Activated CD4-positive, alpha-beta T cell treated with anti-CD3 and anti-CD28 coated beads for 36 hours (primary cell): Measurements from ENCODE around the gene RBM47. TPM values are rescaled to one million over a fixed set of nuclear protein-coding genes. Genes with fewer than 3 reads are reported as not detected.
"Not testable (repeated sequence)": the region's sequence is repeated elsewhere in the genome, so short reads cannot be mapped to it uniquely, and the experiment has no call there.

Experiments used
- ATAC-seq: fragments of 200-7000 bp; cut with Tn5 transposase; one replicate; pipeline ENCODE4 v1.10.0; 2021; ENCODE audit warnings: mild to moderate bottlenecking, moderate library complexity
- CTCF ChIA-PET: fragments of 350-600 bp; sonication (Branson Sonifier 250); formaldehyde crosslinking; loops from one replicate; lab custom pipeline; 2021; ENCODE audit warnings: antibody characterized with exemption; lab: Charles Lee
- POLR2A ChIA-PET: fragments of 350-600 bp; sonication (Branson Sonifier 250); formaldehyde crosslinking; loops from one replicate; lab custom pipeline; 2021; ENCODE audit warnings: antibody characterized with exemption, inconsistent platforms; lab: Charles Lee
- DNase-seq: peaks from one replicate; pipeline ENCODE4 v3.0.0-alpha.2; 2020
- H3K27ac Mint-ChIP-seq: one replicate; pipeline ENCODE4 v1.8.0; 2021; ENCODE audit warnings: mixed read lengths
- H3K27me3 Mint-ChIP-seq: one replicate; pipeline ENCODE4 v1.8.0; 2021; ENCODE audit warnings: mixed read lengths
- H3K36me3 Mint-ChIP-seq: one replicate; pipeline ENCODE4 v1.8.0; 2021; ENCODE audit warnings: low read depth, mixed read lengths
- H3K4me1 Mint-ChIP-seq: one replicate; pipeline ENCODE4 v1.8.0; 2021; ENCODE audit warnings: mixed read lengths
- H3K4me3 Mint-ChIP-seq: one replicate; pipeline ENCODE4 v1.8.0; 2021; ENCODE audit warnings: mild to moderate bottlenecking, moderate library complexity, mixed read lengths
- H3K9me3 Mint-ChIP-seq: one replicate; pipeline ENCODE4 v1.8.0; 2021; ENCODE audit warnings: low read depth, mixed read lengths
- intact Hi-C, 2 experiments: fragments of 100-400 bp; cut with DNase I in 1 of 2; cut with micrococcal nuclease in 1 of 2; formaldehyde crosslinking; loops; one replicate each; pipeline versions ENCODE4 v1.14.2 to v1.15.1; 2022 to 2024; cut with DNase I, micrococcal nuclease
- total RNA-seq, 2 experiments: library from RNA; stranded (reverse); gene quantifications; one replicate each; pipeline ENCODE4 v1.2.3, GENCODE V29; 2021

The RBM47 gene
- total RNA-seq, 2 experiments from 2014 or later: 3.2 to 4.4 TPM

DNA sequence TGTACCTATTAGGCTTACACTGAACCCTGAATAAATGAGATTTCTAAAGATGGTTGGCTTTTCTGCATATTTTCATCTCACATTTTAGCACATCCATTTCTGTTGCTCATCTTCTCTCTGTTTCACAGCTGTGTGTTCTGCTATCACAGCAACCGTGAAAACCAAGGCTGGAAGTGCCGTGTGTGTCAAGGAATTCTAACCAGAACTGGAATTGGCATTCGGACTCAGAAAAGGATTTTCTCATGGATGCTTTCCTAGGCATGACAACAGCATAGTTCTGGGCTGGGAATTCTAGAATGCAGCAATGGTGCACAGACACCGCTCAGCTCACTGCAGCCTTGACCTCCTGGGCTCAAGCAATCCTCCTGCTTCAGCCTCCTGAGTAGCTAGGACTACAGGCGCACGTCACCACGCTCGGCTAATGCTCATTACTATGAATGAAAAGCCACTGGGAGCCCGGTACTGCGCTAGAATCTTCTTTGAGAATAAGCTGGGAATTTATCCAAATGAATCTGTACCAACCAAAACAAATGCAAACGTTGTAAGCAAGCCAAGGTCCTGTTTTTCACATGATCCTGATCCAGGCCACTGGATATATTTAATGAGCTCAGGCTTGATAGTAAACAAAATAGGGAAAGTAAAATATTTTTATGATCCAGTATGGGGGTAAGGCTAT, 105.2 kb downstream of the RBM47 start:
- no peak overlapping the region for H3K27ac Mint-ChIP-seq
- intact Hi-C loops: no loop called here
- H3K27me3 Mint-ChIP-seq: no peaks in the 10 kb centered on the region
- no peaks in the 10 kb centered on the region for H3K4me1 Mint-ChIP-seq
- POLR2A ChIA-PET: no interaction called here
- ATAC-seq: no peak
- CTCF ChIA-PET: interaction anchor here (0.6 to 0.8 kb wide), 4 partner anchors 11 to 415 kb away, joined by 3 read pairs; no protein-coding TSS in a partner anchor
- DNase-seq: no peak
- H3K9me3 Mint-ChIP-seq: no peaks in the 10 kb centered on the region
- no peak overlapping the region for H3K4me3 Mint-ChIP-seq
- H3K36me3 Mint-ChIP-seq: no peaks in the 10 kb centered on the region

DNA sequence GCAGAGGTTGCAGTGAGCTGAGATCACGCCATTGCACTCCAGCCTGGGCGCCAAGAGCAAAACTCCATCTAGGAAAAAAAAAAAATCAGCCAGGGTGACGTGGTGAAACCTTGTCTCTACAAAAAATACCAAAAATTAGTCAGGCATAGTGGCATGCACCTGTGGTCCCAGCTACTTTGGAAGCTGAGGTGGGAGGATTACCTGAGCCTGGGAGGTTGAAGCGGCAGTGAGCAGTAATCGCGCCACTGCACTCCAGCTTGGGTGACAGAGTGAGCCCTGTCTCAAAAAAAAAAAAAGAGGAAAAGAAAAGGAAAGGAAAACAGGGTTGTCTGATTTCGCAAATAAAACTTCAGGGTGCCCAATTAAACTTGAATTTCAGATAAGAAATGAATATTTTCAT, 106.1 kb downstream of the RBM47 start:
- Mint-ChIP-seq H3K4me3 (no peak overlapping the region), H3K27ac (no peak overlapping the region), H3K9me3 (no peaks in the 10 kb centered on the region), H3K4me1 (no peaks in the 10 kb centered on the region), H3K27me3 (no peaks in the 10 kb centered on the region), H3K36me3 (no peaks in the 10 kb centered on the region)
- ATAC-seq (no peak), DNase-seq (no peak)
- intact Hi-C loops: no loop called here
- CTCF ChIA-PET: interaction anchor here (0.8 kb wide), 1 partner anchor 310 kb away, joined by 3 read pairs; no protein-coding TSS in a partner anchor
- POLR2A ChIA-PET: no interaction called here

DNA sequence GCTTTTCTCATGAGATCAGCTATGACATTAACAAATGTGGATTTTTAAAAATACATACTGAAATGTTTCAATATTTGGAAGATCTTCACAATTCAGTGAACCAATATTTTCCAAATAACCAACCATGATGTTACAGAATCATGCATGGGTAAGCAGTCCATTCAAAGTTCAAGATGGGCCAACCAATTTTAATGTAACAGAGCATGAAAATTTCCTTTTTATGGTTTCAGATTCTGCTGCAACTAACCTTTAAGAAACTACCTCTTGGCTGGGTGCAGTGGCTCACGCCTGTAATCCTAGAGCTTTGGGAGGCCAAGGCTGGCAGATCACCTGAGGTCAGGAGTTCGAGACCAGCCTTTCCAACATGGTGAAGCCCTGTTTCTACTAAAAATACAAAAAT, 107.7 kb downstream of the RBM47 start:
- ChIA-PET CTCF (interaction anchor here (0.8 kb wide), 1 partner anchor 56 kb away, joined by 3 read pairs; no protein-coding TSS in a partner anchor), POLR2A (no interaction called here)
- Mint-ChIP-seq H3K27me3 (no peaks in the 10 kb centered on the region), H3K4me3 (no peak overlapping the region), H3K4me1 (no peaks in the 10 kb centered on the region), H3K9me3 (no peaks in the 10 kb centered on the region), H3K36me3 (no peaks in the 10 kb centered on the region), H3K27ac (no peak overlapping the region)
- intact Hi-C loops: no loop called here
- ATAC-seq (no peak), DNase-seq (no peak)

DNA sequence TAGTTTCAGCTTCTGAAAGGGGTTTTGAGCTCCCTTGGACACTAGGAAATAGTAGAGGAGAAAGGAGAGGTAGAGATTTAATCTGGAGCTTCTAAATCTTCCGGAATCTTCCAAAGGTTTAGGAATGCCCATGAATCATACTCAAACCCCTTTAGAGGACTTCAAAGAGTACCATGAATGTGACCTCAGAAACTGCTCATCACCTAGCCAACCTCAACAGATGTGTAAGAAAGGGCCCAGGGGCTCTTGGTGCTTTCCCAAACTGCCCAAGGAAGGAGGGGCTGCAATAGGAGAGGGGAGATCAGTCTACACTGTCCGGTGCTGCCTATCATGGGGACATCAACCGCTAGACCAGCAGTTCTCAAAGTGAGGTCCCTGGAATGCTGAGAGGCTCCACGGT, 109.1 kb downstream of the RBM47 start:
- ATAC-seq (no peak), DNase-seq (no peak)
- CTCF ChIA-PET: interaction anchor here (0.5 kb wide), 1 partner anchor 15 kb away, joined by 4 read pairs; no protein-coding TSS in a partner anchor
- Mint-ChIP-seq H3K9me3 (no peaks in the 10 kb centered on the region), H3K27me3 (no peaks in the 10 kb centered on the region), H3K4me1 (peaks cover 5% of the 10 kb centered on the region), H3K36me3 (no peaks in the 10 kb centered on the region), H3K4me3 (no peak overlapping the region), H3K27ac (no peak overlapping the region)
- POLR2A ChIA-PET: no interaction called here
- intact Hi-C loops: no loop called here

DNA sequence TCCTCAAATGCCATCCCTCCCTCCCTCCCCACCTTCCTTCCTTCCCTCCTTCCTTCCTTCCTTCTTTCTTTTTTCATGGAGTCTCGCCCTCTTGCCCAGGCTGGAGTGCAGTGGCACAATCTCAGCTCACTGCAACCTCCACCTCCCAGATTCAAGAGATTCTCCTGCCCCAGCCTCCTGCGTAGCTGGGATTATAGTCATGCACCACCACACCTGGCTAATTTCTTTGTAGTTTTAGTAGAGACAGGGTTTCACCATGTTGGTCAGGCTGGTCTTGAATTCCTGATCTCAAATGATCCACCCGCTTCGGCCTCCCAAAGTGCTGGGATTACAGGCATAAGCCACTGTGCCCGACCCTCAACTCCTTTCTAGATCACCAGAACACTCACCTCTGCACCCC, 112.6 kb downstream of the RBM47 start:
- POLR2A ChIA-PET, H3K4me3 Mint-ChIP-seq, H3K27ac Mint-ChIP-seq: not testable (repeated sequence)

DNA sequence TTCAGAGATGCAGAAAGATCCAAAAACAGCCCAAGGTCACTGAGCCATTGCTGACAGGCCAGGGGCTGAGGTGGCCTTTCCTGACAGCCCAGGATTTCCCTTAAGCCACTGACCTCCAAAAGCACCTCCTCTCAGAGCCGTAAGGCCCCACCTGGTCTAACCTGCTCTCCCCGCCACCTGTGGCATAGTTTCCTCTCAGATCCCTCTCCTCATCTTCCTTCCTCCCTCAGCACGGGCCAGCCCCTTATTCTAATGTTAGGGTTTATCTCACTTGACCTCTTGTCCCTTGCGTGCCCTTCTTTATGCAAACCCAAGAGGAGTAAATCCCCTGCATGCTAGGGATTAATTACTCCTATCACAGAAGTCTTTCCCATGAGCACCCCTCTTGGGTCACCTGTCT, 113.0 kb downstream of the RBM47 start:
- Mint-ChIP-seq H3K27me3 (peaks cover 2% of the 10 kb centered on the region), H3K9me3 (no peaks in the 10 kb centered on the region), H3K4me1 (peaks cover 16% of the 10 kb centered on the region), H3K36me3 (no peaks in the 10 kb centered on the region), H3K27ac (no peak overlapping the region), H3K4me3 (no peak overlapping the region)
- POLR2A ChIA-PET: no interaction called here
- intact Hi-C loops: no loop called here
- CTCF ChIA-PET: no interaction called here
- no peak for ATAC-seq
- DNase-seq: no peak

More for the DNA sequence above, 112.6 kb downstream of the RBM47 start:
- DNase-seq, intact Hi-C loops, H3K9me3 Mint-ChIP-seq, H3K36me3 Mint-ChIP-seq, CTCF ChIA-PET, ATAC-seq, H3K27me3 Mint-ChIP-seq: not testable (repeated sequence)
- H3K4me1 Mint-ChIP-seq: peaks cover 16% of the 10 kb centered on the region

DNA sequence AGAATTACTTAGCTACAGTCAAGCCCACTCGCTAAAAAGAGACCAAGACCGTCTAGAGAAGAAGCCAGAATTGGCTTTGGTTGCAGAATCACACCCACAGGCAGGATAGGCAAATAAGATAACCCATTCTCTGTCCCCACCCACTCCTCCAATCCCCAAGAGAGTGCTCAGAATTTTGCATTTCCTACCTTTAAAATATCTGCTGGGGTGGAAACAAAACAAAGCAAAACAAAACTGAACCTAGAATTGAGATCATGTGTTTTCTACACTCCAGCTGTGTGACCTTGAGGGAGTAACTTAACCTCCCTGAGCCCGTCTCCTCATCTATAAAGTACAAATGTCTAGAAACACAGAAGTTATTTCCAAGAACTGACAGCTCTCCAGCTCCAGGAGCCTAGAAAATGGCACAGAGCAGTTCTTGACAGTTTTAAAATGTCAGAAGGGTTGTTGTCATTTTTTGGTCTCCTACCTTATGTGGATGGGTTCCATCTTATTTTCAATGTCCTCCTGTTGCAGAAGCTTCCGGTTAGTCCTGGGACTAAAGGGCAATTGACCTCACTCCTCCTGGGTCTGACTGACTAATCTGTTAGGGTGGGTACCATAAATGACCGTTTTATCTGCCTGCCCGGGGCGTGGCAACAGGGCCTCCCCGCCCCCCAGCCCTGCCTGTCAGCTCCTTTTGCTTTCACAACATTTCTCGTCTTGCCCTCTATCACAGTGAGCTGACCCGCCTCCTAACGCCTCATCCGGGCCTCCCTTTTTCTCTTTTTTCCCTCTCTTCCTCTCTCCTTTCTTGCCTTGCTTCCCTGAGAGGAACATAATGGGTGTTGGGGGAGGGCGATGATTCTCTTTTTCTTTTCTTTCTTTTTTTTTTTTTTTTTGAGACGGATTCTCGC, 114.0 kb downstream of the RBM47 start:
- ChIA-PET CTCF (no interaction called here), POLR2A (no interaction called here)
- Mint-ChIP-seq H3K27ac (no peak overlapping the region), H3K4me3 (no peak overlapping the region), H3K4me1 (peaks cover 16% of the 10 kb centered on the region), H3K27me3 (peaks cover 2% of the 10 kb centered on the region), H3K9me3 (no peaks in the 10 kb centered on the region), H3K36me3 (no peaks in the 10 kb centered on the region)
- peak; percentile 87 for ATAC-seq
- intact Hi-C loops: no loop called here
- DNase-seq: peak; percentile 28

DNA sequence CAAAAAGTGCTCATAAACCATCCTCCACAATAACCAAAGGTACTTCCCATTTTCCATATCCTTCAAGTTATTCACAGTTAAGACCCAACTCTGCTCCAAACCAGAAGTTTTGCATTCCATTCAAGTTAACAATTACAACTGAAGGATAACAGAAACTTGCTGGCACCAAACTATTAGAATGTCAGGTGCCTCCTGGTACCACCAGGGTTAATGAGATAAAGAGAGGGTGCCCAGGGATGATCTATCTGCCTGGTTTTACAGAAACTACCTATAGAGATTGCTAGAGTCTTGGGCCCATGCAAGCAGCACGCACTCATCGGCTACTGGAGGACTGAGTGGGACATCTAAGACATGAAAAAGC, 114.6 kb downstream of the RBM47 start:
- Mint-ChIP-seq H3K4me3 (no peak overlapping the region), H3K9me3 (no peaks in the 10 kb centered on the region), H3K4me1 (peaks cover 16% of the 10 kb centered on the region), H3K36me3 (no peaks in the 10 kb centered on the region), H3K27me3 (peaks cover 2% of the 10 kb centered on the region), H3K27ac (no peak overlapping the region)
- intact Hi-C loops: no loop called here
- ATAC-seq (no peak), DNase-seq (no peak)
- ChIA-PET POLR2A (no interaction called here), CTCF (no interaction called here)

DNA sequence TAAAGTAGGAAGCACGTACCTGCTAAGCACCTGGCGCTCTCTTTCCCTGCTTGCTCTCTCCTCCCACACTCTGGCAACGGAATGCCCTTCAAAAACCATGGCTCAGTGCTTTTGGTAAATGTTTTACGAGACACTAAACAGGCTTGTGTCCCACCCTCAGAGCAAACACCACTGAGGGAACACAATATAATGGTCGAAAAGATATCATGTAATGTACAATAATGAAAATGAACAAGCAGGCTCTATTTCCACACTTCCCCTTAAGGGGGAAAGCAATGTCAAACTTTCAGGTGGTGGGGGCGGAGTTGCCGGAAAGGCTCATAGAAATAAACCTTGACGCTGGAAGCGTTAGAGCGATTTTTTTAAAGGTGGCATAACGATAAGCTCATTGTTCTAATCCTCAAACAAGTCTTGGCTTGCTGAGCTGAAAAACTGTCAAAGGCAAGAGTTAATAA, 115.1 kb downstream of the RBM47 start:
- intact Hi-C loops: no loop called here
- no peak for DNase-seq
- H3K36me3 Mint-ChIP-seq: no peaks in the 10 kb centered on the region
- H3K27ac Mint-ChIP-seq: no peak overlapping the region
- no peak for ATAC-seq
- no peak overlapping the region for H3K4me3 Mint-ChIP-seq
- ChIA-PET CTCF (no interaction called here), POLR2A (no interaction called here)
- no peaks in the 10 kb centered on the region for H3K9me3 Mint-ChIP-seq
- peaks cover 2% of the 10 kb centered on the region for H3K27me3 Mint-ChIP-seq
- peaks cover 16% of the 10 kb centered on the region for H3K4me1 Mint-ChIP-seq

DNA sequence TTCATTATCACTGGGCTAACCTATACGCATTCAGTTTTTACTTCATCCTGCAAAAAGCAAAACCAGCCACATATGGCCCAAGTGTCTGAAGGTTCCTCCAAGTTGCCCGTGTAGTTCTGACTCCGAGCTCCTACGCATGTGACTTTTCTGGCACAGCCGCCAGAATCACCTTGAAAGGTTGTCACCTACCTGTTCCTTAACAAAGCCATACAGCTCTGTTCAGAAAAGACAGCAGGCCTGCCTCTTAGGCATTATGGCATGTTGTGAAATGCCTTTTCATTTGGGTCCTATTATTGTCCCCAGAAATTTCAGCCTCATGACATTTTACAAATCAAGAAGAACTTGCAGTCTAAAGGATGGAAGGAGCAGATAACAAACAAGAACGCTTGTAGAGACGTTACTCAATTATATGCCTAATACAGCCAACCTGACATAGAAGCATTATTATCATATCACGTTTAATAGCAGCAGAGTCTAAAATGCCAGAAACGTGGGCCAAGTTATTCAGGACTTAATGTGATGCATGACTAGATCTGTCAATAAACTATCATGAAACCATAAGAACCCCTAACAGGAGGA, 118.5 kb downstream of the RBM47 start:
- intact Hi-C loops: no loop called here
- no peak overlapping the region for H3K27ac Mint-ChIP-seq
- H3K27me3 Mint-ChIP-seq: peaks cover 2% of the 10 kb centered on the region
- ChIA-PET POLR2A (no interaction called here), CTCF (interaction anchor here (1.0 kb wide), 1 partner anchor 386 kb away, joined by 3 read pairs; no protein-coding TSS in a partner anchor)
- H3K4me3 Mint-ChIP-seq: no peak overlapping the region
- no peaks in the 10 kb centered on the region for H3K36me3 Mint-ChIP-seq
- ATAC-seq (no peak), DNase-seq (no peak)
- no peaks in the 10 kb centered on the region for H3K9me3 Mint-ChIP-seq
- peaks cover 16% of the 10 kb centered on the region for H3K4me1 Mint-ChIP-seq

DNA sequence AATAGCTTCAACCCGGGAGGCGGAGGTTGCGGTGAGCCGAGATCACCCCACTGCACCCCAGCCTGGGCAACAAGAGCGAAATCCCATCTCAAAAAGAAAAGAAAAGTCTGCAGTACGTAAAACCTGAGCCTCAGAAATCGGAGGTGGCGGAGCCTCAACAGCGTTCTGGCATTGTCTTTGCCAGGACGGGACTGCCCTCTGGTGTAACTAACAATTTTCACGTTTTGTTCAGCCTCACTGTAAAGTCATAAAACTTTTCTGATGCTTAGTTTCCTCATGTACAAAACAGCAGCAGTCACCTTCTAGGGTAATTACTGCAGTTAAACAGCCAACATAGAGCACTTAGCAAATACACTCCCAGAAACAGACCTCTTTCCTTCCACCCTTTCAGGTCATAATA, 121.7 kb downstream of the RBM47 start:
- intact Hi-C loops: no loop called here
- Mint-ChIP-seq H3K36me3 (no peaks in the 10 kb centered on the region), H3K27ac (no peak overlapping the region), H3K27me3 (no peaks in the 10 kb centered on the region), H3K9me3 (no peaks in the 10 kb centered on the region), H3K4me3 (no peak overlapping the region), H3K4me1 (peaks cover 7% of the 10 kb centered on the region)
- ATAC-seq: no peak
- ChIA-PET CTCF (interaction anchor here (0.6 kb wide), 1 partner anchor 422 kb away, joined by 3 read pairs; no protein-coding TSS in a partner anchor), POLR2A (no interaction called here)
- DNase-seq: peak; percentile 15
